Natural killer cell (primary cell): ENCODE measurements around the gene OPN3. TPM values are rescaled to one million over a fixed set of nuclear protein-coding genes. Genes with fewer than 3 reads are reported as not detected.

Experiments used
- ATAC-seq, 3 donors: fragments of 150-1000 bp in 2 of 3; fragments of 200-7000 bp in 1 of 3; cut with Tn5 transposase; 1 replicate in 1 of 3; 2 replicates in 2 of 3; pipeline ENCODE4 v1.10.0; 2021; ENCODE audit warnings: mild to moderate bottlenecking in 2 of 3, moderate library complexity in 2 of 3
- DNase-seq, 2 donors: peaks; one replicate each; pipeline versions ENCODE4 v3.0.0 to v3.0.0-alpha.2; 2013 to 2021; ENCODE audit warnings: mixed read lengths in 1 of 2
- H3K27ac ChIP-seq: one replicate; pipeline ENCODE4 v1.5.1; 2013; ENCODE audit warnings: mild to moderate bottlenecking, low read length
- H3K27me3 ChIP-seq: one replicate; pipeline ENCODE4 v1.6.1; 2013; ENCODE audit warnings: low read length; ENCODE audit not compliant: control insufficient read depth, insufficient read depth
- H3K36me3 ChIP-seq: one replicate; pipeline ENCODE4 v1.6.1; 2013; ENCODE audit warnings: low read length; ENCODE audit not compliant: control insufficient read depth, insufficient read depth
- H3K4me1 ChIP-seq: one replicate; pipeline ENCODE4 v1.6.1; 2013; ENCODE audit warnings: low read length; ENCODE audit not compliant: control insufficient read depth, insufficient read depth
- H3K4me3 ChIP-seq: one replicate; pipeline ENCODE4 v1.5.1; 2013; ENCODE audit warnings: low read length
- H3K9me3 ChIP-seq: one replicate; pipeline ENCODE4 v1.6.1; 2013; ENCODE audit warnings: low read length; ENCODE audit not compliant: control insufficient read depth, insufficient read depth
- H3K27ac Mint-ChIP-seq, 2 donors: one replicate each; pipeline ENCODE4 v1.8.0; 2022; ENCODE audit warnings: mild to moderate bottlenecking in 2 of 2, mixed read lengths in 2 of 2, moderate library complexity in 1 of 2
- H3K27me3 Mint-ChIP-seq, 2 donors: one replicate each; pipeline ENCODE4 v1.8.0; 2022; ENCODE audit warnings: low read depth in 2 of 2, mixed read lengths in 2 of 2
- H3K36me3 Mint-ChIP-seq: one replicate; pipeline ENCODE4 v1.8.0; 2022; ENCODE audit warnings: mixed read lengths
- H3K4me1 Mint-ChIP-seq, 2 donors: one replicate each; pipeline ENCODE4 v1.8.0; 2022; ENCODE audit warnings: mixed read lengths in 2 of 2
- H3K4me3 Mint-ChIP-seq: one replicate; pipeline ENCODE4 v1.8.0; 2022; ENCODE audit warnings: mild to moderate bottlenecking, moderate library complexity, mixed read lengths
- H3K9me3 Mint-ChIP-seq, 2 donors: one replicate each; pipeline ENCODE4 v1.8.0; 2022; ENCODE audit warnings: mixed read lengths in 2 of 2
- CTCF ChIP-seq: fragments of 200-600 bp; IDR thresholded peaks from one replicate; pipeline ENCODE4 v1.8.0; 2022; ENCODE audit warnings: antibody characterized with exemption
- WGBS: methylation state at CpG from one replicate; pipeline ENCODE4 v1.1.7; 2013; ENCODE audit warnings: missing lambda C conversion rate; ENCODE audit not compliant: insufficient coverage; 5-methylcytosine and 5-hydroxymethylcytosine counted together
- intact Hi-C: fragments of 100-400 bp; cut with micrococcal nuclease; formaldehyde crosslinking; loops from one replicate; pipeline ENCODE4 v1.14.2; 2022
- total RNA-seq, 4 donors: library from RNA; stranded (reverse); fragments of 120-200 nt in 1 of 4; gene quantifications; one replicate each; pipeline versions ENCODE4 v1.2.3 to v1.2.4, GENCODE V29; 2013 to 2022

Gene OPN3
- 1 to 10 TPM; 3.9 to 5.1 (median 4.1) TPM for total RNA-seq
- total RNA-seq (2013) = 26.0 TPM

GRCh38 chr1:241640149-241640866, at the start of gene OPN3, which contains the start of gene CHML:
Gene OPN3 (minus strand): TSS chr1:241640369. CDS start chr1:241640254, 115 bp downstream.
Gene CHML (minus strand): TSS chr1:241640369. CDS start chr1:241635766, 4,603 bp downstream.
- no peaks in the 10 kb centered on the region for H3K36me3 Mint-ChIP-seq
- DNase-seq = peak; percentile 87 to 94
- TF ChIP-seq CTCF = no peak
- Histone ChIP-seq H3K36me3 (no peaks in the 10 kb centered on the region), H3K9me3 (no peaks in the 10 kb centered on the region), H3K4me3 (peak within 1 kb of the TSS; percentile 97), H3K27me3 (no peaks in the 10 kb centered on the region), H3K27ac (peak within 1 kb of the TSS; percentile 79), H3K4me1 (peaks cover 5% of the 10 kb centered on the region)
- H3K27ac Mint-ChIP-seq = peak within 1 kb of the TSS; percentile 44 to 61
- 5% methylated on average over 81 of the region's 81 CpGs for WGBS
- peaks cover 22 to 31% of the 10 kb centered on the region in 2 donors for H3K4me1 Mint-ChIP-seq
- ATAC-seq = peak; percentile 94 to 98 (median 96)
- H3K9me3 Mint-ChIP-seq = no peaks in the 10 kb centered on the region
- no peaks in the 10 kb centered on the region for H3K27me3 Mint-ChIP-seq
- intact Hi-C loops = loop anchor here (1.0 to 5.0 kb wide), 2 partner anchors 207 to 1612 kb away; no protein-coding TSS in a partner anchor
- H3K4me3 Mint-ChIP-seq = peak within 1 kb of the TSS; percentile 82

- Mint-ChIP-seq H3K27ac (no peak overlapping the region), H3K4me3 (no peak overlapping the region), H3K27me3 (peaks cover 13 to 34% of the 10 kb centered on the region in 2 donors), H3K4me1 (no peaks in the 10 kb centered on the region), H3K36me3 (no peaks in the 10 kb centered on the region), H3K9me3 (no peaks in the 10 kb centered on the region)
- Histone ChIP-seq H3K9me3 (no peaks in the 10 kb centered on the region), H3K36me3 (no peaks in the 10 kb centered on the region), H3K27me3 (peaks cover 2% of the 10 kb centered on the region), H3K4me3 (no peak overlapping the region), H3K27ac (no peak overlapping the region), H3K4me1 (no peaks in the 10 kb centered on the region)
- no peak for TF ChIP-seq CTCF
- WGBS = 39% methylated on average over 2 of the region's 2 CpGs
- ATAC-seq = no peak
- intact Hi-C loops = no loop called here
- no peak for DNase-seq
These were observed 48.8 kb upstream of the OPN3 start for GRCh38 chr1:241688940-241689368.

GRCh38 chr1:241684108-241684507, 43.9 kb upstream of the OPN3 start:
- no peak overlapping the region for H3K4me3 ChIP-seq
- Mint-ChIP-seq H3K27me3 (peaks cover 10 to 44% of the 10 kb centered on the region in 2 donors), H3K4me3 (no peak overlapping the region), H3K4me1 (no peaks in the 10 kb centered on the region), H3K36me3 (no peaks in the 10 kb centered on the region), H3K9me3 (no peaks in the 10 kb centered on the region), H3K27ac (no peak overlapping the region)
- H3K27me3 ChIP-seq = no peaks in the 10 kb centered on the region
- TF ChIP-seq CTCF = no peak
- ATAC-seq = no peak
- DNase-seq = no peak
- no peaks in the 10 kb centered on the region for H3K36me3 ChIP-seq
- no peaks in the 10 kb centered on the region for H3K4me1 ChIP-seq
- H3K9me3 ChIP-seq = no peaks in the 10 kb centered on the region
- H3K27ac ChIP-seq = no peak overlapping the region
- intact Hi-C loops = no loop called here
- WGBS = no CpG with 5 or more reads among the region's 1 CpG
